ENCODE data around the gene KATNIP. TPM values are rescaled to one million over a fixed set of nuclear protein-coding genes. Genes with fewer than 3 reads are reported as not detected.
A peak's percentile ranks its signal among the peaks of the same experiment; 100 is the strongest.

KATNIP gene
- 48.1 and 48.7 TPM in 2 replicates for total RNA-seq
- long read RNA-seq, partial matches to known transcripts = 12 of 24 reads
- long read RNA-seq, other reads (novel, unspliced or antisense) = 10 of 24 reads

DNA sequence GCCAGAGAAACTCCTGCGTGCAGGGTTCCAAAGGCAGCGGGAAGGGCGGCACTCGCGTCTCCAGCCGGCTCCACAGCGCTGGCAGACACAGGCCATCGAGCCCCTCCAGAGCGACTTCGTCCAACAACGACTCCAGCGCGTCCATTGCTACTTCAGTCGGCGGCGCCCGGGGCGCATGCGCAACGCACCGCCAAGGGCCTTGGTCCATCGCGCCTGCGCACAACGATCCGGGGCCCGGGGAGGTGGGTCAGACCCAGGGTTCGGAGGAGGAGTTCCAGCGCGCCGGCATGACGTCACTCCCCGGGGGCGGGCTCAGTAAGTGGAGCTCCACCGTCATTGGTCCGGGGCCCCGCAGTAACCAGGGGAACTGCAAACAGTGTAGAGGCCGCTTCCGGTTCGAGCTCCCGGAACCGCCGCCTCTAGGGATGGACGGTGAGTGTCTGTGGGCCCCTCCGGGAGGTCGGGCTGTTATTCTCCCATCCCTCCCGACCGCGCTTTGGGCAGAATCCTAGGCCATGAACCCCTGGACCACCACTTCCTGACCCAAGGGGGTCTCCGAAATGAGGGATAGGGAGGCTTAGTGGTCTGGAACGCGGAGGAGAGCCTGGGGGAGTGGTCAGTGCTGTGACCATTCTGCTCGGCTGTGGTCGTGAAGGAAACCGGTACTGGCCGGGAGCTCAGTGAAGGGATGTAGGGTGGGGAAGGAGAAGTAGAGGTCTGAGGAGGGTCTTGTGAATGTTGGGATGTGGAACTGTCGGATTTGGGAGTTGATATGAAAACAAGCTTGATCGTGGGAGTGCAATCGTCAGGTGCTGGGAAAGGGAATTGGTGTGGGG is at the start of gene KATNIP, which contains the start of gene GTF3C1:
TSS of gene KATNIP (plus strand) at position 399 of the 836 bp plus-strand sequence. CDS start at position 426, 27 bp downstream.
TSS of gene GTF3C1 (minus strand) at position 168 of the 836 bp plus-strand sequence. CDS start at position 145, 23 bp downstream.
- Mint-ChIP-seq H3K9me3 (ENCODE audit: low read depth) (no peaks in the 10 kb centered on the region), H3K36me3 (ENCODE audit: insufficient read depth) (peaks cover 6% of the 10 kb centered on the region), H3K27me3 (no peaks in the 10 kb centered on the region), H3K4me1 (ENCODE audit: low read depth) (peaks cover 24% of the 10 kb centered on the region), H3K4me3 (ENCODE audit: low read depth) (peak within 1 kb of the TSS; percentile 99), H3K27ac (peak within 1 kb of the TSS; percentile 97)
- TF ChIP-seq, protein P1, sequence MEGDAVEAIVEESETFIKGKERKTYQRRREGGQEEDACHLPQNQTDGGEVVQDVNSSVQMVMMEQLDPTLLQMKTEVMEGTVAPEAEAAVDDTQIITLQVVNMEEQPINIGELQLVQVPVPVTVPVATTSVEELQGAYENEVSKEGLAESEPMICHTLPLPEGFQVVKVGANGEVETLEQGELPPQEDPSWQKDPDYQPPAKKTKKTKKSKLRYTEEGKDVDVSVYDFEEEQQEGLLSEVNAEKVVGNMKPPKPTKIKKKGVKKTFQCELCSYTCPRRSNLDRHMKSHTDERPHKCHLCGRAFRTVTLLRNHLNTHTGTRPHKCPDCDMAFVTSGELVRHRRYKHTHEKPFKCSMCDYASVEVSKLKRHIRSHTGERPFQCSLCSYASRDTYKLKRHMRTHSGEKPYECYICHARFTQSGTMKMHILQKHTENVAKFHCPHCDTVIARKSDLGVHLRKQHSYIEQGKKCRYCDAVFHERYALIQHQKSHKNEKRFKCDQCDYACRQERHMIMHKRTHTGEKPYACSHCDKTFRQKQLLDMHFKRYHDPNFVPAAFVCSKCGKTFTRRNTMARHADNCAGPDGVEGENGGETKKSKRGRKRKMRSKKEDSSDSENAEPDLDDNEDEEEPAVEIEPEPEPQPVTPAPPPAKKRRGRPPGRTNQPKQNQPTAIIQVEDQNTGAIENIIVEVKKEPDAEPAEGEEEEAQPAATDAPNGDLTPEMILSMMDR (IDR thresholded peaks at IDR 0.05; ENCODE audit: unreplicated experiment) = no peak
- DNase-seq (ENCODE audit: low spot score, unreplicated experiment) = peak; percentile 100

DNA sequence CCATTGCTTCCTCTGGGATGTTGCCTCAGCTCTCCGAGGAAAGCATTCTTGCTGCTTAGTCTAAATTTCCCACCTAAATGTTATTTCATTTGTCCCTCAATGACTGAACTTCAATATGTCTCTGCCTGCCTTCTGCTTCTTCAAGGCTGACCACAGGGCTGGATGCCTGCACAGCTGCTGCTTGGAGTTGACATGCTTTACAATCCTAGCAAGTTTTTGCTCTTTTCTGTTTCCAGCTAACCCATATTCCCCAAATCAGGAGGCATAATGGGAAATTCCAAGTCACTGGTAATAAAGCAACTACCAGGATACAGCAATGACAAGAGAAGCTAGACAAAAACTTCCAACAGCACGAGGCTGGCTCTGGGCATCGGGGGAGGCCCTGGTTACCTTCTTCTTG is 49.1 kb upstream of the KATNIP start:
- Mint-ChIP-seq H3K9me3 (ENCODE audit: low read depth) (no peaks in the 10 kb centered on the region), H3K4me3 (ENCODE audit: low read depth) (no peak overlapping the region), H3K36me3 (ENCODE audit: insufficient read depth) (peaks cover 30% of the 10 kb centered on the region), H3K27ac (no peak overlapping the region), H3K4me1 (ENCODE audit: low read depth) (no peaks in the 10 kb centered on the region), H3K27me3 (no peaks in the 10 kb centered on the region)
- TF ChIP-seq, protein P1 (IDR thresholded peaks at IDR 0.05; ENCODE audit: unreplicated experiment) = no peak
- no peak for DNase-seq (ENCODE audit: low spot score, unreplicated experiment)

DNA sequence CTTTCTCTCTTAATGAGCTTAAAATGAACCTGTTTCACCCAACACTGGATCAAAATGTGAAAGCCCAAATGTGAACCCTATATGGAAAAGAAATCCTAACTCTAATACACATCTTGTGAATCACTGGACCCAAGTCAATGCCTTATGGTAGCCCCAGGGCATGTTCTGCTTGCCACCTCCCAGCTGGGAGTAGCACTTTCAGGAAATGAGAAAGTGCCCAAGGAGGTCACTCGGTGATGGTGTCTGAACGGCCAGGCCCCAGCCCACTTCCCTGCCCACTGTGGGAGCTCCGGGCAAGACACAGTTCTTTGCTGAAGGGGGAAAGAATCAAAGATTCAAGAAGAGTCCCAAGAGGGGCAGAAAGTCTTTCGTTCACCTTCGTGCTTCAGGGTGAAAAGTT is 46.3 kb upstream of the KATNIP start:
- TF ChIP-seq, protein P1 (IDR thresholded peaks at IDR 0.05; ENCODE audit: unreplicated experiment) = no peak
- Mint-ChIP-seq H3K27ac (no peak overlapping the region), H3K4me1 (ENCODE audit: low read depth) (no peaks in the 10 kb centered on the region), H3K4me3 (ENCODE audit: low read depth) (no peak overlapping the region), H3K9me3 (ENCODE audit: low read depth) (no peaks in the 10 kb centered on the region), H3K27me3 (no peaks in the 10 kb centered on the region), H3K36me3 (ENCODE audit: insufficient read depth) (peaks cover 27% of the 10 kb centered on the region)
- DNase-seq (ENCODE audit: low spot score, unreplicated experiment) = no peak

GRCh38 chr16:27505297-27506236 is 44.4 kb upstream of the KATNIP start:
- peaks cover 30% of the 10 kb centered on the region for H3K36me3 Mint-ChIP-seq (ENCODE audit: insufficient read depth)
- no peaks in the 10 kb centered on the region for H3K27me3 Mint-ChIP-seq
- no peak overlapping the region for H3K4me3 Mint-ChIP-seq (ENCODE audit: low read depth)
- H3K27ac Mint-ChIP-seq = no peak overlapping the region
- TF ChIP-seq, protein P1 (IDR thresholded peaks at IDR 0.05; ENCODE audit: unreplicated experiment) = no peak
- no peak for DNase-seq (ENCODE audit: low spot score, unreplicated experiment)
- H3K4me1 Mint-ChIP-seq (ENCODE audit: low read depth) = no peaks in the 10 kb centered on the region
- H3K9me3 Mint-ChIP-seq (ENCODE audit: low read depth) = no peaks in the 10 kb centered on the region

DNA sequence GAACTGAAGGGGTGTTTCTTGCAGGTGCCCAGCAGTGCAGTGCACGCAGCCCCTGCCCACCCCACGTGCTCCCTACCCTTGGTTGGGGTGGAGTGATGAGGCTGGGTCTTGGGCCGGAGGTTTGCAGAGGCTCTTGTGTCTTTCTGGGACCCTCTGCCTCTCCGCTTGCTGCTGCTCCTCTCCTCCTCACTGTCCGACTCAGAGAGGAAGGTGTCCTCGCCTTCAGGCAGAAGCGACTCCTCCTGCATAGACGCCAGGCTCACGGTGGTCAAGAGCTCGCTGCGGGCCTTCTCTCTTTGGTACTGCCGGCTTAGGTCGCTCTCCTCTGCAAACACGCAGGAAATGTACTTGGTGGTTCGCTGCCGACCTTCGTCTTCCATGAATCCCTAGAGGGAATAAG is 43.2 kb upstream of the KATNIP start:
- peaks cover 34% of the 10 kb centered on the region for H3K36me3 Mint-ChIP-seq (ENCODE audit: insufficient read depth)

More for the DNA sequence above, 43.2 kb upstream of the KATNIP start:
- Mint-ChIP-seq H3K27ac (no peak overlapping the region), H3K9me3 (ENCODE audit: low read depth) (no peaks in the 10 kb centered on the region), H3K4me3 (ENCODE audit: low read depth) (no peak overlapping the region), H3K27me3 (no peaks in the 10 kb centered on the region), H3K4me1 (ENCODE audit: low read depth) (no peaks in the 10 kb centered on the region)
- TF ChIP-seq, protein P1 (IDR thresholded peaks at IDR 0.05; ENCODE audit: unreplicated experiment) = no peak
- no peak for DNase-seq (ENCODE audit: low spot score, unreplicated experiment)

All from progenitor cell of endocrine pancreas (in vitro differentiated cells).